K562 (cell line): ENCODE measurements around the gene CD46. TPM values are rescaled to one million over a fixed set of nuclear protein-coding genes. Genes with fewer than 3 reads are reported as not detected.

Source experiments
- AFF4 ChIP-seq: sonication (generic); formaldehyde crosslinking; IDR thresholded peaks from 2 replicates; pipeline ENCODE4 v1.8.0; 2023; ENCODE audit warnings: mild to moderate bottlenecking, missing genetic modification reagents
- CBFA2T3 ChIP-seq: fragments of 450-650 bp; IDR thresholded peaks from 2 replicates; pipeline ENCODE4 v1.6.1; 2017
- CREB5 ChIP-seq: fragments of 250-450 bp; sonication (Bioruptor Pico); IDR thresholded peaks from 2 replicates; pipeline ENCODE4 v1.5.0; 2020; ENCODE audit warnings: mild to moderate bottlenecking
- DEAF1 ChIP-seq: fragments of 450-650 bp; formaldehyde crosslinking; IDR thresholded peaks from 2 replicates; pipeline ENCODE4 v1.4.0; 2020; ENCODE audit warnings: mild to moderate bottlenecking, moderate library complexity
- ETV6 ChIP-seq, 3 experiments: fragments of 150-350 bp in 1 of 3; sonication (generic) in 1 of 3; formaldehyde crosslinking in 1 of 3; IDR thresholded peaks; 2 replicates each; pipeline versions ENCODE4 v1.6.1 to v1.8.0; 2014 to 2022; ENCODE audit warnings: borderline replicate concordance in 2 of 3, low read depth in 2 of 3, antibody characterized with exemption in 1 of 3, low read length in 1 of 3, mild to moderate bottlenecking in 1 of 3, missing genetic modification reagents in 1 of 3
- GATAD2B ChIP-seq: fragments of 450-650 bp; IDR thresholded peaks from 2 replicates; pipeline ENCODE4 v1.6.1; 2017; ENCODE audit warnings: mild to moderate bottlenecking, borderline replicate concordance
- HMG20B ChIP-seq: fragments of 250-450 bp; sonication (Bioruptor Pico); IDR thresholded peaks from 2 replicates; pipeline ENCODE4 v1.5.0; 2021; ENCODE audit warnings: mild to moderate bottlenecking
- MTA2 ChIP-seq: fragments of 450-650 bp; IDR thresholded peaks from 2 replicates; pipeline ENCODE4 v1.6.1; 2016; ENCODE audit warnings: low read depth
- NFIC ChIP-seq: fragments of 450-650 bp; IDR thresholded peaks from 2 replicates; pipeline ENCODE4 v1.6.1; 2017; ENCODE audit warnings: mild to moderate bottlenecking, inconsistent platforms
- POLR2H ChIP-seq: IDR thresholded peaks from 2 replicates; pipeline ENCODE4 v1.6.1; 2016; ENCODE audit warnings: missing genetic modification characterization, low read depth, mild to moderate bottlenecking, control low read depth, missing compliant biosample characterization, moderate library complexity
- PTTG1 ChIP-seq: fragments of 450-650 bp; IDR thresholded peaks from 2 replicates; pipeline ENCODE4 v1.6.1; 2016; ENCODE audit warnings: low read depth, mild to moderate bottlenecking, missing genetic modification characterization, missing compliant biosample characterization
- RBBP5 ChIP-seq: fragments of 200-600 bp; sonication (generic); IDR thresholded peaks from 2 replicates; pipeline ENCODE4 v1.6.1; 2012; ENCODE audit warnings: borderline replicate concordance, mild to moderate bottlenecking, low read length, control low read depth, inconsistent platforms; ENCODE audit not compliant: insufficient read depth, poor library complexity, severe bottlenecking
- RBM39 ChIP-seq: fragments of 200-400 bp; formaldehyde crosslinking; optimal IDR thresholded peaks from 2 replicates; pipeline ENCODE3; 2018; ENCODE audit warnings: low read depth, low read length
- SNIP1 ChIP-seq: fragments of 450-650 bp; IDR thresholded peaks from 2 replicates; pipeline ENCODE4 v1.7.1; 2017; ENCODE audit warnings: low read depth, mild to moderate bottlenecking
- ZNF133 ChIP-seq: fragments of 250-450 bp; sonication (Bioruptor Pico); IDR thresholded peaks from 2 replicates; pipeline ENCODE4 v1.4.0; 2020; ENCODE audit warnings: mild to moderate bottlenecking
- ZNF174 ChIP-seq: fragments of 250-450 bp; sonication (Bioruptor Pico); IDR thresholded peaks from 2 replicates; pipeline ENCODE4 v1.4.0; 2020; ENCODE audit warnings: mild to moderate bottlenecking
- ZNF175 ChIP-seq: fragments of 200-800 bp; sonication (Bioruptor generic); IDR thresholded peaks from 2 replicates; pipeline ENCODE4 v1.6.1; 2016; ENCODE audit warnings: low read depth, mild to moderate bottlenecking, missing genetic modification characterization, missing compliant biosample characterization
- ZNF239 ChIP-seq: fragments of 250-450 bp; sonication (Bioruptor Pico); IDR thresholded peaks from 2 replicates; pipeline ENCODE4 v1.4.0; 2020; ENCODE audit warnings: mild to moderate bottlenecking
- ZNF277 ChIP-seq: fragments of 250-450 bp; sonication (Bioruptor Pico); IDR thresholded peaks from 2 replicates; pipeline ENCODE4 v1.8.0; 2022; ENCODE audit warnings: inconsistent platforms, mild to moderate bottlenecking, moderate library complexity, borderline replicate concordance
- ZNF583 ChIP-seq: fragments of 250-450 bp; sonication (Bioruptor Pico); IDR thresholded peaks from 2 replicates; pipeline ENCODE4 v1.4.0; 2020
- ZNF644 ChIP-seq: fragments of 200-800 bp; sonication (Bioruptor generic); IDR thresholded peaks from 2 replicates; pipeline ENCODE4 v1.6.1; 2016; ENCODE audit warnings: low read depth, missing genetic modification characterization, missing compliant biosample characterization
- polyA plus RNA-seq, 8 experiments: library from polyadenylated mRNA; depleted of rRNA in 4 of 8; stranded (reverse) in 5 of 8; unstranded in 3 of 8; fragments of >200 nt; fragmentation: Nextera tagmentation in 2 of 8; fragmentation: Illumina TruSeq in 1 of 8; extraction: Ambion mirVana in 2 of 8; extraction: Trizol in 1 of 8; gene quantifications; 2 replicates each; pipeline versions ENCODE4 v1.2.1 to v1.2.3, GENCODE V29; 2011 to 2014; ENCODE audit warnings: inconsistent platforms in 1 of 8, missing spikeins in 1 of 8
- total RNA-seq, 7 experiments: library from RNA; depleted of rRNA in 6 of 7; stranded (reverse); fragments of >200 nt in 6 of 7; fragmentation: Illumina TruSeq in 2 of 7; extraction: Trizol in 2 of 7; gene quantifications; 2 replicates each; pipeline versions ENCODE4 v1.2.1 to v1.2.3, GENCODE V29; 2011 to 2021; ENCODE audit warnings: low replicate concordance in 1 of 7

CD46 gene
- total and polyA plus RNA-seq, 9 of the 15 experiments (the other 6 are each of a cell fraction or from before 2014, with no cell fraction given) = 87.9 to 374 (median 156) TPM

- 0 out of 2 replicates have a peak, but pooled peaks have one; percentile 4 for TF ChIP-seq DEAF1 (CRISPR knock-in tag)
- TF ChIP-seq GATAD2B = no peak
- no peak for TF ChIP-seq ETV6 (IDR thresholded peaks at IDR 0.05; ENCODE audit: borderline replicate concordance in 1 of 2, low read depth in 2 of 2, low read length in 1 of 2)
- TF ChIP-seq ETV6 (CRISPR knock-in tag; IDR thresholded peaks at IDR 0.05; ENCODE audit: borderline replicate concordance) = no peak
- TF ChIP-seq MTA2 = no peak
- peak; percentile 90 for TF ChIP-seq RBBP5
- no peak for TF ChIP-seq SNIP1
- no peak for TF ChIP-seq PTTG1 (tag)
- no peak for TF ChIP-seq ZNF239
- no peak for TF ChIP-seq HMG20B
- TF ChIP-seq ZNF277 (CRISPR knock-in tag) = no peak
- TF ChIP-seq AFF4 (CRISPR knock-in tag) = peak; percentile 94
- TF ChIP-seq CREB5 = no peak
- no peak for TF ChIP-seq ZNF133 (CRISPR knock-in tag)
- no peak for TF ChIP-seq RBM39
- TF ChIP-seq ZNF175 (CRISPR knock-in tag) = no peak
- no peak for TF ChIP-seq ZNF174 (CRISPR knock-in tag)
- 0 out of 2 replicates have a peak, but pooled peaks have one; percentile 48 for TF ChIP-seq ZNF644 (tag)
- TF ChIP-seq CBFA2T3 = no peak
- TF ChIP-seq POLR2H (tag) = peak; percentile 93
- TF ChIP-seq ZNF583 = no peak
- peak; percentile 55 for TF ChIP-seq NFIC
Measured at GRCh38 chr1:207751790-207752455, at the start of gene CD46 (continued).
